GM12872 (cell line): ENCODE data around the gene ABCB9.

Experiments
- CTCF ChIP-seq: IDR thresholded peaks from 3 replicates; pipeline ENCODE4 v1.5.1; 2011; ENCODE audit warnings: low read depth, mild to moderate bottlenecking, low read length, moderate library complexity; ENCODE audit not compliant: insufficient read depth

The ABCB9 gene

GRCh38 chr12:122979001-122979907 is 13.0 kb upstream of the ABCB9 start:
- TF ChIP-seq CTCF: no peak

- TF ChIP-seq CTCF: no peak
These were observed 12.3 kb upstream of the ABCB9 start for GRCh38 chr12:122978507-122978955.

- TF ChIP-seq CTCF: no peak
These were observed 11.6 kb upstream of the ABCB9 start for GRCh38 chr12:122977655-122978392.

- TF ChIP-seq CTCF: no peak
These were observed 10.9 kb upstream of the ABCB9 start for GRCh38 chr12:122977153-122977552.

- TF ChIP-seq CTCF: no peak
These were observed 10.3 kb upstream of the ABCB9 start for GRCh38 chr12:122976648-122976975.

- TF ChIP-seq CTCF: no peak
These were observed 9.8 kb upstream of the ABCB9 start for GRCh38 chr12:122975790-122976647.
